Fibroblast of lung (primary cell): ENCODE measurements around the gene TCTA. TPM values are rescaled to one million over a fixed set of nuclear protein-coding genes. Genes with fewer than 3 reads are reported as not detected.
"Not testable (repeated sequence)": the region's sequence is repeated elsewhere in the genome, so short reads cannot be mapped to it uniquely, and the experiment has no call there.

Experiments used
- DNase-seq, 2 donors: peaks; one replicate each; pipeline versions ENCODE4 v3.0.0 to v3.0.0-alpha.2; 2010; ENCODE audit warnings: low read depth in 2 of 2
- H2AFZ ChIP-seq: 2 replicates; pipeline ENCODE4 v1.5.1; 2012; ENCODE audit warnings: low read length, control low read depth, inconsistent platforms
- H3K27ac ChIP-seq: 2 replicates; pipeline ENCODE4 v1.5.1; 2011; ENCODE audit warnings: low read length, control low read depth; ENCODE audit not compliant: insufficient read depth
- H3K27me3 ChIP-seq: 2 replicates; pipeline ENCODE4 v1.5.1; 2011; ENCODE audit warnings: mild to moderate bottlenecking, low read length; ENCODE audit not compliant: control insufficient read depth, insufficient read depth
- H3K36me3 ChIP-seq: 2 replicates; pipeline ENCODE4 v1.5.1; 2011; ENCODE audit warnings: low read length; ENCODE audit not compliant: control insufficient read depth, insufficient read depth
- H3K4me1 ChIP-seq: 2 replicates; pipeline ENCODE4 v1.5.1; 2011; ENCODE audit warnings: low read length; ENCODE audit not compliant: control insufficient read depth, insufficient read depth; ENCODE audit errors: extremely low read depth
- H3K4me2 ChIP-seq: 2 replicates; pipeline ENCODE4 v1.5.1; 2011; ENCODE audit warnings: low read length, control low read depth; ENCODE audit not compliant: insufficient read depth; ENCODE audit errors: extremely low read depth
- H3K4me3 ChIP-seq, 4 experiments: fragments of 200-600 bp in 1 of 4; sonication (generic) in 1 of 4; replicated peaks in 1 of 4; 2 replicates each; pipeline ENCODE4 v1.5.1; 2011 to 2016; ENCODE audit warnings: low read length in 4 of 4, low read depth in 3 of 4, mild to moderate bottlenecking in 3 of 4, control low read depth in 2 of 4, inconsistent platforms in 1 of 4, mixed read lengths in 1 of 4; ENCODE audit not compliant: insufficient read depth in 1 of 4; ENCODE audit errors: control extremely low read depth in 1 of 4
- H3K79me2 ChIP-seq: 2 replicates; pipeline ENCODE4 v1.5.1; 2012; ENCODE audit warnings: mild to moderate bottlenecking, low read length, inconsistent platforms; ENCODE audit not compliant: control insufficient read depth, insufficient read depth
- H3K9ac ChIP-seq: 2 replicates; pipeline ENCODE4 v1.5.1; 2011; ENCODE audit warnings: mild to moderate bottlenecking, low read length, control low read depth; ENCODE audit not compliant: insufficient read depth
- H3K9me3 ChIP-seq: 2 replicates; pipeline ENCODE4 v1.5.1; 2012; ENCODE audit warnings: low read depth, low read length; ENCODE audit not compliant: control insufficient read depth, insufficient read depth
- H4K20me1 ChIP-seq: 2 replicates; pipeline ENCODE4 v1.5.1; 2011; ENCODE audit warnings: low read length; ENCODE audit not compliant: control insufficient read depth, insufficient read depth; ENCODE audit errors: extremely low read depth
- CTCF ChIP-seq, 2 donors: IDR thresholded peaks in 1 of 2; conservative IDR thresholded peaks in 1 of 2; 1 replicate in 1 of 2; 2 replicates in 1 of 2; pipeline ENCODE4 v1.5.1; 2011 to 2012; ENCODE audit warnings: low read length in 2 of 2, control low read depth in 1 of 2, inconsistent platforms in 1 of 2, low read depth in 1 of 2, mild to moderate bottlenecking in 1 of 2
- EZH2 ChIP-seq: IDR thresholded peaks from 2 replicates; pipeline ENCODE4 v1.5.1; 2012; ENCODE audit warnings: low read length, control low read depth, mild to moderate bottlenecking; ENCODE audit errors: missing control alignments
- polyA plus RNA-seq, 2 donors: library from polyadenylated mRNA; depleted of rRNA in 1 of 2; stranded (reverse) in 1 of 2; unstranded in 1 of 2; fragments of >200 nt; gene quantifications; 2 replicates each; pipeline ENCODE4 v1.2.1, GENCODE V29; 2011 to 2012; ENCODE audit warnings: missing spikeins in 1 of 2
- total RNA-seq: library from RNA; depleted of rRNA; stranded (reverse); fragments of >200 nt; gene quantifications from 2 replicates; pipeline ENCODE4 v1.2.1, GENCODE V29; 2014

The TCTA gene
- total and polyA plus RNA-seq, 2 donors (not counting 1 experiment from before 2014, with no cell fraction given), result 34.5 to 57.8 TPM

- Histone ChIP-seq H3K9ac (no peak overlapping the region), H3K9me3 (no peaks in the 10 kb centered on the region), H3K4me2 (no peak overlapping the region), H4K20me1 (peaks cover 5% of the 10 kb centered on the region), H3K4me1 (peaks cover 2% of the 10 kb centered on the region), H3K79me2 (peaks cover 96% of the 10 kb centered on the region), H3K27me3 (no peaks in the 10 kb centered on the region), H2AFZ (no peak overlapping the region), H3K4me3 (no peak overlapping the region), H3K36me3 (no peaks in the 10 kb centered on the region), H3K27ac (peak overlapping the region; percentile 28)
- no peak for TF ChIP-seq EZH2
- no peak for TF ChIP-seq CTCF (conservative IDR thresholded peaks at IDR 0.05 in 1 of 2, IDR thresholded peaks at IDR 0.05 in 1 of 2; ENCODE audit: low read depth in 1 of 2, low read length in 2 of 2)
- no peak for DNase-seq
These were observed 24.5 kb upstream of the TCTA start for GRCh38 chr3:49387721-49388120.

- Histone ChIP-seq H2AFZ (no peak overlapping the region), H3K4me3 (no peak overlapping the region), H3K27me3 (no peaks in the 10 kb centered on the region), H3K4me1 (peaks cover 2% of the 10 kb centered on the region), H3K27ac (peak overlapping the region; percentile 28), H4K20me1 (peaks cover 5% of the 10 kb centered on the region), H3K79me2 (peaks cover 96% of the 10 kb centered on the region), H3K9ac (no peak overlapping the region), H3K4me2 (no peak overlapping the region), H3K36me3 (no peaks in the 10 kb centered on the region), H3K9me3 (no peaks in the 10 kb centered on the region)
- TF ChIP-seq CTCF (conservative IDR thresholded peaks at IDR 0.05 in 1 of 2, IDR thresholded peaks at IDR 0.05 in 1 of 2; ENCODE audit: low read depth in 1 of 2, low read length in 2 of 2) (no peak), EZH2 (no peak)
- DNase-seq, result peak in 1 of 2 donors; percentile 60
These were observed 23.9 kb upstream of the TCTA start for GRCh38 chr3:49388289-49388820.

- H3K27me3 ChIP-seq, result no peaks in the 10 kb centered on the region
- H4K20me1 ChIP-seq, result peaks cover 5% of the 10 kb centered on the region
- H3K27ac ChIP-seq, result no peak overlapping the region
- H3K36me3 ChIP-seq, result no peaks in the 10 kb centered on the region
- H3K4me1 ChIP-seq, result peaks cover 2% of the 10 kb centered on the region
- no peak overlapping the region for H3K9ac ChIP-seq
- no peak overlapping the region for H3K4me3 ChIP-seq
- H3K79me2 ChIP-seq, result peaks cover 95% of the 10 kb centered on the region
- no peak overlapping the region for H2AFZ ChIP-seq
- no peak for DNase-seq
- no peak overlapping the region for H3K4me2 ChIP-seq
- H3K9me3 ChIP-seq, result no peaks in the 10 kb centered on the region
- TF ChIP-seq EZH2 (no peak), CTCF (conservative IDR thresholded peaks at IDR 0.05 in 1 of 2, IDR thresholded peaks at IDR 0.05 in 1 of 2; ENCODE audit: low read depth in 1 of 2, low read length in 2 of 2) (no peak)
These were observed 22.9 kb upstream of the TCTA start for GRCh38 chr3:49389297-49389696.

- not testable (repeated sequence) for H3K36me3 ChIP-seq, DNase-seq, H3K27me3 ChIP-seq, H3K9me3 ChIP-seq, H2AFZ ChIP-seq, H3K4me2 ChIP-seq, H3K9ac ChIP-seq, H3K4me3 ChIP-seq, H3K27ac ChIP-seq, H3K4me1 ChIP-seq, H4K20me1 ChIP-seq
- peaks cover 95% of the 10 kb centered on the region for H3K79me2 ChIP-seq
These were observed 20.9 kb upstream of the TCTA start for GRCh38 chr3:49391310-49391709.
